ENCODE results near the gene SLC17A6.

The SLC17A6 gene

GRCh38 chr11:22389526-22390282 lies 51.5 kb downstream of the SLC17A6 start:
- H3K27ac Mint-ChIP-seq, result no peak overlapping the region
- TF ChIP-seq CTCF (IDR thresholded peaks at IDR 0.05; ENCODE audit: unreplicated experiment in 3 of 3), result no peak
- no peaks in the 10 kb centered on the region for H3K27me3 Mint-ChIP-seq (ENCODE audit: low read depth)
- H3K4me1 Mint-ChIP-seq, result no peaks in the 10 kb centered on the region
- H3K36me3 Mint-ChIP-seq (ENCODE audit: low read depth), result no peaks in the 10 kb centered on the region
- peaks cover 3% of the 10 kb centered on the region for H3K9me3 Mint-ChIP-seq
- no peak overlapping the region for H3K4me3 Mint-ChIP-seq

- Mint-ChIP-seq H3K4me3 (no peak overlapping the region), H3K9me3 (peaks cover 3% of the 10 kb centered on the region), H3K4me1 (no peaks in the 10 kb centered on the region), H3K27me3 (ENCODE audit: low read depth) (no peaks in the 10 kb centered on the region), H3K27ac (no peak overlapping the region), H3K36me3 (ENCODE audit: low read depth) (no peaks in the 10 kb centered on the region)
- TF ChIP-seq CTCF (IDR thresholded peaks at IDR 0.05; ENCODE audit: unreplicated experiment in 3 of 3), result no peak
Observed at GRCh38 chr11:22390283-22390655, 52.1 kb downstream of the SLC17A6 start.

- Mint-ChIP-seq H3K4me1 (no peaks in the 10 kb centered on the region), H3K9me3 (peaks cover 3% of the 10 kb centered on the region), H3K4me3 (no peak overlapping the region), H3K36me3 (ENCODE audit: low read depth) (no peaks in the 10 kb centered on the region), H3K27ac (no peak overlapping the region), H3K27me3 (ENCODE audit: low read depth) (no peaks in the 10 kb centered on the region)
- no peak for TF ChIP-seq CTCF (IDR thresholded peaks at IDR 0.05; ENCODE audit: unreplicated experiment in 3 of 3)
Observed at GRCh38 chr11:22392561-22392960, 54.4 kb downstream of the SLC17A6 start.

GRCh38 chr11:22405377-22405776 lies 67.2 kb downstream of the SLC17A6 start:
- H3K4me1 Mint-ChIP-seq, result no peaks in the 10 kb centered on the region
- H3K27ac Mint-ChIP-seq, result no peak overlapping the region
- no peak overlapping the region for H3K4me3 Mint-ChIP-seq
- H3K9me3 Mint-ChIP-seq, result no peaks in the 10 kb centered on the region
- H3K27me3 Mint-ChIP-seq (ENCODE audit: low read depth), result no peaks in the 10 kb centered on the region
- no peak for TF ChIP-seq CTCF (IDR thresholded peaks at IDR 0.05; ENCODE audit: unreplicated experiment in 3 of 3)
- no peaks in the 10 kb centered on the region for H3K36me3 Mint-ChIP-seq (ENCODE audit: low read depth)

GRCh38 chr11:22407267-22407666 lies 69.1 kb downstream of the SLC17A6 start:
- H3K27me3 Mint-ChIP-seq (ENCODE audit: low read depth), result no peaks in the 10 kb centered on the region

More at GRCh38 chr11:22407267-22407666, 69.1 kb downstream of the SLC17A6 start:
- Mint-ChIP-seq H3K9me3 (no peaks in the 10 kb centered on the region), H3K4me3 (no peak overlapping the region), H3K27ac (no peak overlapping the region), H3K36me3 (ENCODE audit: low read depth) (no peaks in the 10 kb centered on the region), H3K4me1 (no peaks in the 10 kb centered on the region)
- TF ChIP-seq CTCF (IDR thresholded peaks at IDR 0.05; ENCODE audit: unreplicated experiment in 3 of 3), result no peak

All from nephron (organoid).